Measurements from ENCODE around the gene CLBA1.
"Not testable (repeated sequence)": the region's sequence is repeated elsewhere in the genome, so short reads cannot be mapped to it uniquely, and the experiment has no call there.

CLBA1 gene

DNA sequence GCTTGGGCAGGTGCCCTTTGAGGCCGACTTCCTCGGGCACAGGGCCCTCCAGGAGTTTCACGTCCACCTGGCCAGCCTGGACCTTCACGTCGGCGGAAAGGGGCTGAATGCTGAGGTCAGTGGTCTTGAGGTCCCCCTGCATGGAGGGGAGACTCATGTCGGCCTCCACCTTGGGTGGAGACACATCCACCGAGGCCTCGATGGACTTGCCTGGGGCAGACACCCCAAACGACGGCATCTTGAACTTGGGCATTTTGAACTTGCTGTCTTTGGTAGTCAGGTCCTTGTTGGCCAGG lies 36.9 kb upstream of the CLBA1 start:
- DNase-seq: no peak

- DNase-seq: not testable (repeated sequence)
Observed at GRCh38 chr14:104949406-104949955, 36.1 kb upstream of the CLBA1 start.

DNA sequence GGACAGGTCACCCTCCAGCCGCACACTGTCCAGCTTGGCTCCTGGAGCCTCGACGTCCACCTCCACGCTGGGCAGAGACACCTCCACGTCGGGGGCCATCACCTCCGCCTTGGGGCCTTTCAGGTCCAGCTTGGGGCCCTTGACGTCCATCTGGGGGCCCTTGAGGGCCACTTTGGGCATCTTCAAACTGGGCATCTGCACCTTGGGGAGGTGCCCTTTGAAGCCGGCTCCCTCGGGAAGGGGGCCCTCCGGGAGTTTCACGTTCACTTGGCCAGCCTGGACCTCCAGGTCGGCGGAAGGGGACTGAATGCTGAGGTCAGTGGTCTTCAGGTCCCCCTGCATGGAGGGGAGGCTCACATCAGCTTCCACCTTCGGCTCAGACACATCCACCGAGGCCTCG lies 35.6 kb upstream of the CLBA1 start:
- DNase-seq: no peak

DNA sequence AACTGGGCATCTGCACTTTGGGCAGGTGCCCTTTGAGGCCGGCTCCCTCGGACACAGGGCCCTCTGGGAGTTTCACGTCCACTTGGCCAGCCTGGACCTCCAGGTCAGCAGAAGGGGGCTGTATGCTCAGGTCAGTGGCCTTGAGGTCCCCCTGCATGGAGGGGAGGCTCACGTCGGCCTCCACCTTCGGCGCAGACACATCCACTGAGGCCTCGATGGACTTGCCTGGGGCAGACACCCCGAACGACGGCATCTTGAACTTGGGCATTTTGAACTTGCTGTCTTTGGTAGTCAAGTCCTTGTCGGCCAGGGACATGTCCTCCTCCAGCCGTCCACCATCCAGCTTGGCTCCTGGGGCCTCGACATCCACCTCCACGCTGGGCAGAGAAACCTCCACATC lies 34.9 kb upstream of the CLBA1 start:
- not testable (repeated sequence) for DNase-seq

- not testable (repeated sequence) for DNase-seq
Observed at GRCh38 chr14:104951863-104952657, 33.5 kb upstream of the CLBA1 start.

DNA sequence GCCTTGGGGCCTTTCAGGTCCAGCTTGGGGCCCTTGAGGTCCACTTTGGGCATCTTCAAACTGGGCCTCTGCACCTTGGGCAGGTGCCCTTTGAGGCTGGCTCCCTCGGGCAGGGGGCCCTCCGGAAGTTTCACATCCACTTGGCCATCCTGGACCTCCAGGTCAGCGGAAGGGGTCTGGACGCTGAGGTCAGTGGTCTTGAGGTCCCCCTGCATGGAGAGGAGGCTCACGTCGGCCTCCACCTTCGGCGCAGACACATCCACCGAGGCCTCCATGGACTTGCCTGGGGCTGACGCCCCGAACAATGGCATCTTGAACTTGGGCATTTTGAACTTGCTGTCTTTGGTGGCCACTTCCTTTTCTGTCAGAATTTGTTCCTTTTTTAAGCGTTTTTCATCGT lies 32.5 kb upstream of the CLBA1 start:
- no peak for DNase-seq

DNA sequence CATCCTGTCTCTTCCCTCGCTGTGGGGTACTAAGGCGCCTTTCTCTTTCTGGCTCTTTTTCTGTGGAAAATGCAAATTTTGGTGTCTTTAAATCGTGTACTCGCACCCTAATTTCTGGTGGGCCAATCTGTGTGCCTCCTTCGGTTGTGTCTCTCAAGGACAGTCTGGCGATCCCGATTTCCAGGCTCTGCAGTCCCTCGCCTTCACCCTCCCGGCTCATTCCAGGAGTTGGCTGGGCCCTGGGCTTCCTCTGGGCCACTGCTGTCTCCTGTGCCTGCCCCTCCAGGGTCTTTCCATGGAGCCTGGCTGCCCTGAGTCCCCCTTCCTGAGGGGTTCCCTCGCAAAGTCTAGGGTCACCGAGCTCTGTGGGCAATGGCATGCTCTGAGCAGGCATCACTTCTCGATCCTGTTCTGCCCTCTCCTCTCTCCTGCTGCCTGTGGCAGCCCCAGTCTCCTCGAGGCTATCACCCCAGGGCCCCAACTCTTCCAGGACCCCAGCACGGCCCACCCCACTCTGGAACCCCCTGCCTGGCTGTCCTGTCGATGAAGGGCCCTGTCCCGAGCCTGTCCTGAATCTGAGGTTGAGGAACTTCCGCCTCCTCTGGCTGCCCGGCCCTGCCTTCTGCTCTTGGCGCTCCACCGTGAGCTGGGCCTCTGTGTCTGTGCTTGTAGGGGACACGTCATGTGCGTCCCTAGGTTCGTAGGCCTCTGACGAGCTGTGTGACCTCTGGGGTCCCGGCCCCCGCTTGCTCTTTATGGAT lies 31.5 kb upstream of the CLBA1 start:
- DNase-seq: no peak

GRCh38 chr14:104954746-104955395 lies 30.7 kb upstream of the CLBA1 start:
- DNase-seq: no peak

DNA sequence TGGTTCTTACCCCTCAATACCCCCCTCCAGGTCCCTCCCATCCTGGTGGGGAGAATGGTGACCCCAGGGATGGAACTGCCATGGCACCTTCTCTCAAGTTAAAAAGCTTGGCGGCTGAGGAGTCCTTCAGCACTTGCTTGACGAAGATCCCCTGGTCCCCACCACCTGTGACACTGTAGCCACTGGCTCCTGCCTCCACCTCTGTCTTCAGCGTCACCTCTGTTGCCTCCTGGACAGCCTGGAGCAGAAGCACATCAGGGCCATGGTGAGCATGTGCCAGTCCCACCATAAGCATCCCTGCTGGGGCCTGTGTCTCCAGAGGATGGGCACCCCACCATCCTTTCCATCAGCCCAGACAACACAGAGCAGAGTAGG lies 30.2 kb upstream of the CLBA1 start:
- DNase-seq: no peak

DNA sequence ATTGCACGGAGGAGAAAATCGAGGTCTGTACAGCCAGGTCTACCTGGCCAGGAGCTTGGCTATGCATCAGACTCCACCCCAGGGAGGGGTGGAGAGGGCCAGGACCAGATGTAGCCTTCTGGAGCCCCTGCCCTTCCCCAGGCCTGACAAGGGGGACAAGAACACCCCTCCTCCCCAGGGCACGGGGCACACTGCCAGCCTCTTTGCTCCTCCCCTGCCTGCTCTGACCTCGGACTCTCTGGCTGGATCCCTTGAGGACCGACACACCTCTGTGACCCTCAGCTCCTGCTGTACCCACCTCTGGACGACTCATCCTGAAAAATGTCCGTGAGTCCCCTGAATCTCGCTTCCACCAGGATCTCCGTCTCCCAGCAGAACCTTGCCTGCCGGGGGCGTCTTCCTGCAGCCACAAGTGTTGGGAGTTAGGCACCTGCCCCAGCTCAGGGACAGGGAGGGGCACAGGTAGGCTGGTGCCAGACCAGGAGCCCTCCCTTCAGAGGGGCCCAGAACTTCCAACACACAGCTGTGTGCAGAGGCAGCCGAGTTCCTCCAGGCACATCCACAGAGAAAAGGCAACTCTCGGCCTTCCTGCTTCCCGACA lies 29.2 kb upstream of the CLBA1 start:
- DNase-seq: no peak

- DNase-seq: no peak
Observed at GRCh38 chr14:104957146-104958113, 28.2 kb upstream of the CLBA1 start.

DNA sequence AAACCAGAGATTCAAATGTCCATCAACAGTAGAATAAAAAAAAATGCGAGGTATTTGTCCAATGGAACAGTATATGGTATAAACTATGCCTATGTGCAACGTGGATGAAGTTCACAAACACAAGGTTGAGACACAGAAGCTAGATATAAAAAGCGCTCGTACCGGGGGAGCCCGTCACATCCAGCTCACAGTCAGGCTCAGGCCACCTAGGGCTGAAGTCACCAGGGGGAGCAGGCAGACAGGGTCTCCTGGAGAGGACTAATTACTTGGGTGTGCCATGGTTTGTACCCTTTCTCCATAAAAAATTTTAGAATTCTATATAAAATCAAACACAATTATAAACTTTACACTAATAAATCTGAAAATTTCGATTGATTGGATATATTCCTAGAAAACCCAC lies 21.0 kb upstream of the CLBA1 start:
- no peak for DNase-seq

DNA sequence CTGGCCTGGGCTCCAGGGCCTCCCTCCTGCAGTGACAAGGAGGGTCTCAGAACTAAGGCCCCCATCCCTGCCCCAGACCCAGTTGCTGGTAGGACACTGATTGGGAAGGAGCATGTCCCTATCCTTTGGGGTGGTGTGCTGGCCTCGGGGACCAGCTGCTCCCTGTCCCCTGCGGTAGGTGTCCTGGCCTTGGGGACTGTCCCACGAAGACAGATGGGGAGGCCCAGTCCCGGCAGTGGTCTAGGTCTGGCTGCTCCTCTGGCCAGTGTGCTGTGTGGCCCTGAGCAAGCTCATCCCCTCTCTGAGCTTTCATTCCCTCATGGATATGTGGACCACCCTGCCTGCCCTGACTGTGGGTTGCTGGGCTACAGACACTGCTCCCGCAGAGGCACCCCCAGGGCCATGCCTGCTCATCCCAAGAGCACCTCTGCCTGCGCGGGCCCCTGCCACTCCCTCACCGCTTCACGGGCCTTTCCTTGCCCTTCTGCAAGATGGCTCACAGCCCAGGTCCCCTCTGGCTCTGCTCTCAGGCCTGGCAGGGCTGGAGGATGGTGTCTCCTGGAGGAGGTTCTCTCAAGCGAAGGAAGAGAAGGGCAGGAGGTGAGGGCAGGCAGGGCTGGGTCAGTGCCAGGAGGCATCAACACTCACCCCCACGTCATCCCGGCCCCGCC lies 19.9 kb upstream of the CLBA1 start:
- no peak for DNase-seq

DNA sequence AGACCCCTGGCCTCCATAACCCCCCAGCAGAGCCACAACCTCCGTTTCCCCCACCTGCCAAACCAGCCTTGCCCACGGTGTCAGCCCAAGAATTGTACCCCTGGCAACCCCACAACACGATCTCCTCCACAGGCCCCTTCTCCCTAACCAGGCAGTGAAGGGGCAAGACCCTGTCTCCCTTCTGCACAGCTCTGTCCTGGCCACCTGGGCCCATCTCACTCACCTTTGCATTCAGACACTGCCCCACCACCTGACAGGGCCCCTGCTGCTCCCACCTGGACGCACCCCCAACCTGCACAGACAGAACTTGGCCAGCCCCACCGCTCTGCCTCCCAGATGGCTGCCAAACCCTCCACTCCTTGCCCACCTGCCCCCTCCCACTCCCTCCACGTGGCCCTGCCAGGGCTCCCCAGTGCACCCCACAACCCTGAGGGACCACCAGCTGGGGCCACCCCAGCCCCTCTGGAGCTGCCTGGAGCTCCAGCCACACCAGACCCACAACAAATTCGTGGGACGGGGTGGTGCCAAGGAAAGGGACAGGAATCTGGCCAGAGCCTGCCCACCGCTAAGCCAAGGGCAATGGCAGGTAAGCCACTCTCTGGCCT lies 19.2 kb upstream of the CLBA1 start:
- DNase-seq: no peak

DNA sequence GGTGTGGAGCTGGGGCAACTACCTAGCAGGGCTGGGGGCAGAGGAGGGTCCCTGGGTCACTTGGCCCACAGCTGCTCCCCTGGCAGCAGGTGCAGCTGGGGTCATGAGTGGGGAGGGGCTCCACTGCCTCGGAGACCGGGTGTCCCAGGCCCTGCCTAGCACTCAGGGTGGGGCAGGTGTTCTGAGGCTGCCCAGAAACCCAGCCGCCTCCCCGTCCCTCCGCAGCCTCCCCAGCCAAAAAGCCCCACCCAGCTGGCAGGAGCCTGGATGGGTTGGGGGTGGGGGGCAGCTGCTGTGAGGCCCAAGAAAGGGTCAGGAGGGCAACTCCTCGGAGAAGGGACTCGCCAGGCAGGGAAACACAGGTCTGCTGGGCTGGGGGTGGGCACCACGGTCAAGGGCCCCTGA lies 18.6 kb upstream of the CLBA1 start:
- DNase-seq: no peak

- DNase-seq: peak; percentile 29
Observed at GRCh38 chr14:104967386-104968152, 18.0 kb upstream of the CLBA1 start.

- peak; percentile 60 for DNase-seq
Observed at GRCh38 chr14:104968153-104968527, 17.4 kb upstream of the CLBA1 start.

- DNase-seq: peak; percentile 21
Observed at GRCh38 chr14:104968541-104969401, 16.8 kb upstream of the CLBA1 start.

GRCh38 chr14:104969741-104970230 lies 15.8 kb upstream of the CLBA1 start:
- DNase-seq: no peak

All from fibroblast of skin of right quadriceps (primary cell).